ENCODE results near the gene SARDH. TPM values are rescaled to one million over a fixed set of nuclear protein-coding genes. Genes with fewer than 3 reads are reported as not detected.

Gene SARDH
- total and polyA plus RNA-seq, 11 donors: 0.19 to 1.7 (median 0.69) TPM

DNA sequence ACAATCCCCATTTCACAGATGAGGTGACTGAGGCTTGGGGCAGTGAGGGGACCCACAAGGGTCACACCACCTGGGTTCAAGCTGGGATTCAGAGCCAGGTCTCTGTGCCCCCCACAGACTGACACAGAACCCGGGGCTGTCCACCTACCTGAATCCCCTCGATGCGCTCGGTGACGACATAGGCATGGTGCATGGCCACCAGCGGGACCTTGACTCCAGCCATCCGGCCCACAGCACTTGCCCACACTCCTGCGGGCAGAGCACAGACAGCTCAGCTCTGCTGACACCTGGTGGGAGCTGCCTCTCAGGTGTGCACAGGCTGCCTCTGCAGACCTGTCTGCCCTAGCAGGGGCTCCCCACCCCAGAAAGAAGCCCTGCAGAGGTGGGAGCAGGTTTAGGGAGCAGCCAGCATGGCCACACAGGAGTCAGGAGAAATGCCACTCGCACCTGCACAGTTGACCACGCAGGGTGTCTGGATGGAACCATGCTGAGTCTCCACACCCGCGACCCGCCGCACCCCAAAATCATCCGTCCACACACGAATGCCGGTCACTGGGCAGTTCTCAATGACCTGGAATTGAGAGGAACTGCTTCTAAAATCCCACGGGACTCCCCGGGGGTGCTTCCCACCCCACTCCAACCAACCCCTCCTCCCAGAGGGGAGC, 8.4 kb downstream of the SARDH start:
- Histone ChIP-seq H3K9me3 (no peaks in the 10 kb centered on the region), H3K4me1 (no peaks in the 10 kb centered on the region), H3K4me3 (no peak overlapping the region), H3K27ac (no peak overlapping the region), H3K36me3 (no peaks in the 10 kb centered on the region), H3K27me3 (peaks cover 0 to 18% (median 4%) of the 10 kb centered on the region in 9 donors)
- no peak for ATAC-seq
- TF ChIP-seq, protein P1, sequence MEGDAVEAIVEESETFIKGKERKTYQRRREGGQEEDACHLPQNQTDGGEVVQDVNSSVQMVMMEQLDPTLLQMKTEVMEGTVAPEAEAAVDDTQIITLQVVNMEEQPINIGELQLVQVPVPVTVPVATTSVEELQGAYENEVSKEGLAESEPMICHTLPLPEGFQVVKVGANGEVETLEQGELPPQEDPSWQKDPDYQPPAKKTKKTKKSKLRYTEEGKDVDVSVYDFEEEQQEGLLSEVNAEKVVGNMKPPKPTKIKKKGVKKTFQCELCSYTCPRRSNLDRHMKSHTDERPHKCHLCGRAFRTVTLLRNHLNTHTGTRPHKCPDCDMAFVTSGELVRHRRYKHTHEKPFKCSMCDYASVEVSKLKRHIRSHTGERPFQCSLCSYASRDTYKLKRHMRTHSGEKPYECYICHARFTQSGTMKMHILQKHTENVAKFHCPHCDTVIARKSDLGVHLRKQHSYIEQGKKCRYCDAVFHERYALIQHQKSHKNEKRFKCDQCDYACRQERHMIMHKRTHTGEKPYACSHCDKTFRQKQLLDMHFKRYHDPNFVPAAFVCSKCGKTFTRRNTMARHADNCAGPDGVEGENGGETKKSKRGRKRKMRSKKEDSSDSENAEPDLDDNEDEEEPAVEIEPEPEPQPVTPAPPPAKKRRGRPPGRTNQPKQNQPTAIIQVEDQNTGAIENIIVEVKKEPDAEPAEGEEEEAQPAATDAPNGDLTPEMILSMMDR (IDR thresholded peaks at IDR 0.05): no peak
- no peak for TF ChIP-seq POLR2A (IDR thresholded peaks at IDR 0.05)
- peak in 1 of 5 donors; percentile 47 for DNase-seq
- 77 to 84% (median 82%) methylated on average over 10 to 19 of the region's 19 CpGs for WGBS, 4 donors
- intact Hi-C loops (cut with DNase I): loop anchor here in 7 of 10 donors (2.0 to 10.0 kb wide), 7 partner anchors 137 to 545 kb away; partner anchors contain the start of gene ADAMTSL2 (in 2 of the 7)

DNA sequence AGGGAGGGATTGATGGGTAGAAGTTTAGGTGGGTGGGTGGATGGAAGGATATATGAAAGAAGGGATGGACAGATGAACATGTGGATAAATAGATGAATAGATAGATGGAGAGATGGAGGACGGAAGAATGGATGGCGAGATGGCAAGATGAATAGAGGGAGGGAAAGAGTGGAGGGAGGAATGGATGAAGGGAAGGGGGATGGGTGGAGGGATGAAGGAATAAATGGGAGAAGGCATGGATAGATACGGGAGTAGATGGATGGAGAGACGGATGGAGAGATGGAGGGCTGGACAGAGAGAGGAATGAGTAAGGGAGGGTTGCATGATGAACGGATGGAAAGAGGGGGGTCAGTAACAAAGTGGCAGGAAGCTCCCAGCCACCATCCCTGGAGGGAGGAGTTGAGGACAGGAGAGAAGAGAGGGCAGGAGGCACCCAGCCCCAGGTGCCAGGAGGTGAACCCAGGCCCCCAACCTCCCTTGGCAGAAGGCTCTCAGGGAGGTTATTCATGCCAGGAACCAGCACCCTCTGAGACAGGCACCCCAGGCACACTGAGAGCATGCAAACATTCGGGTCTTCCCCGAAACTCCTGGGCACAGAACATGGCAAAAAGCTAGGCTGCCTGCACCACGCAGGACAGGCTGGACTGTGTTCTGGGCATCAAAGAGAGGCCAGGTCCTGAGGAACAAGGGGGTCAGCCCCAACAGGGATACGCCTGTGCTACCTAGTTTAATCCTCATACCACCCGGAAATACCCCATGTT, 9.1 kb downstream of the SARDH start:
- Histone ChIP-seq H3K4me3 (no peak overlapping the region), H3K27ac (no peak overlapping the region), H3K4me1 (no peaks in the 10 kb centered on the region), H3K36me3 (no peaks in the 10 kb centered on the region), H3K9me3 (no peaks in the 10 kb centered on the region), H3K27me3 (peaks cover 0 to 16% (median 4%) of the 10 kb centered on the region in 9 donors)
- peak in 2 of 5 donors; percentile 4 to 30 for DNase-seq
- WGBS, 4 donors: 69 to 84% (median 76%) methylated on average over 9 to 10 of the region's 10 CpGs
- intact Hi-C loops (cut with DNase I): loop anchor here in 7 of 10 donors (2.0 to 10.0 kb wide), 7 partner anchors 137 to 544 kb away; partner anchors contain the start of gene ADAMTSL2 (in 2 of the 7)
- ATAC-seq: no peak
- TF ChIP-seq POLR2A (IDR thresholded peaks at IDR 0.05): no peak
- TF ChIP-seq, protein P1 (IDR thresholded peaks at IDR 0.05): no peak

DNA sequence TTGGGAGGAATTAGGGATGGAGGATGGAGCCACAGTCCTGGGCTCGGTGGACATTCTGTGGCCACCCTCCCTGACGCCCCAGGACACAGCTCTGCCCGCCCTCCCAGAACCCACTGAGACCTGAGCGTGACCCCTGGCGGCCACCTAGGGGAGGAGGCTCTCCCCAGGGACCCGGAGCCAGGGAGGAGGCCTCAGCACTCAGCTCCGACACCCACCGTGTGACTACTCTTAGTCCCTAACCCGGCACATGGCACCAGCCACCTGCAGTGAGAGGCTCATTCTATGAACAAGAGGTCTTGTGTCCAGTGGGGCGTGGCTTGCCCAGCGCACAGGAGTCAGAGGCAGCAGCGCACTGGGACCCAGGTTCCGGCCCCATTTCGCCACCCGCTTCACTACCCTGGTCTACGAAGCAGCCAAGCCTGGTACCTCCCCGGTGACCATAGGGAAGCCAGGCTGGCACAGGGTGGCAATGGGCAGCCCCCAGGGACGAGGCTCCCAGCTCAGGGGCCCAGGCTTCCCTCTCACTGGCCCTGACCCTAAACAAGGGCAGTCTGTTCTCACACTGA, 10.2 kb downstream of the SARDH start:
- no peak for TF ChIP-seq POLR2A (IDR thresholded peaks at IDR 0.05)
- TF ChIP-seq, protein P1 (IDR thresholded peaks at IDR 0.05): no peak
- ATAC-seq: no peak
- H3K9me3 ChIP-seq: peaks cover 0 to 4% (median 0%) of the 10 kb centered on the region in 12 donors
- DNase-seq: no peak
- H3K36me3 ChIP-seq: no peaks in the 10 kb centered on the region
- peaks cover 0 to 16% (median 4%) of the 10 kb centered on the region in 9 donors for H3K27me3 ChIP-seq
- intact Hi-C loops (cut with DNase I): loop anchor here in 8 of 10 donors (2.0 to 10.0 kb wide), 7 partner anchors 136 to 543 kb away; partner anchors contain the start of gene ADAMTSL2 (in 2 of the 8)
- WGBS, 4 donors: 83 to 87% (median 84%) methylated on average over 16 to 18 of the region's 18 CpGs
- no peak overlapping the region for H3K4me3 ChIP-seq
- H3K27ac ChIP-seq: no peak overlapping the region
- no peaks in the 10 kb centered on the region for H3K4me1 ChIP-seq

All from heart left ventricle (tissue), 16 donors.